GM12872 (cell line): ENCODE results near the gene PTP4A1.

Source experiments
- TF ChIP-seq, protein P1 (sequence below): IDR thresholded peaks from 3 replicates; pipeline ENCODE4 v1.5.1; 2011; ENCODE audit warnings: low read depth, mild to moderate bottlenecking, low read length, moderate library complexity; ENCODE audit not compliant: insufficient read depth

PTP4A1 gene

DNA sequence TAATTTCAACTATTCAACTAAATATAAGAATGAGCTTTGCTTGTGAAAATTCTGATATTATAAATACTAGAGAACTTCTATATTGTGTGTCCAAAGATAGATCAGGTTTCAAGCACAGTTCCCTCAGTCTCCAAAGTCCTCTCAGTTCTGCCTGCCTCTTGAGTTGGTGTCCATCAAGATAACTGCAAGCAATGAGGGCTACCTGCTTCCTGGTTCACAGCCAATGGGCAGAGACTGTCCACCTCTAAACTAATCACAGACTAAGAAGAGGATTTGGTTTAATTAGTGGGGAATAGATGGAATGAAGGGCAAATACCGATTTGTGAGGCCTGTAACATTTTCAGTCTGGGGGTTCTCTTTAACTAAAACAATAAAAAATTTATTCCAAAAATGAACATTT lies 41.3 kb upstream of the PTP4A1 start:
- TF ChIP-seq, protein P1, sequence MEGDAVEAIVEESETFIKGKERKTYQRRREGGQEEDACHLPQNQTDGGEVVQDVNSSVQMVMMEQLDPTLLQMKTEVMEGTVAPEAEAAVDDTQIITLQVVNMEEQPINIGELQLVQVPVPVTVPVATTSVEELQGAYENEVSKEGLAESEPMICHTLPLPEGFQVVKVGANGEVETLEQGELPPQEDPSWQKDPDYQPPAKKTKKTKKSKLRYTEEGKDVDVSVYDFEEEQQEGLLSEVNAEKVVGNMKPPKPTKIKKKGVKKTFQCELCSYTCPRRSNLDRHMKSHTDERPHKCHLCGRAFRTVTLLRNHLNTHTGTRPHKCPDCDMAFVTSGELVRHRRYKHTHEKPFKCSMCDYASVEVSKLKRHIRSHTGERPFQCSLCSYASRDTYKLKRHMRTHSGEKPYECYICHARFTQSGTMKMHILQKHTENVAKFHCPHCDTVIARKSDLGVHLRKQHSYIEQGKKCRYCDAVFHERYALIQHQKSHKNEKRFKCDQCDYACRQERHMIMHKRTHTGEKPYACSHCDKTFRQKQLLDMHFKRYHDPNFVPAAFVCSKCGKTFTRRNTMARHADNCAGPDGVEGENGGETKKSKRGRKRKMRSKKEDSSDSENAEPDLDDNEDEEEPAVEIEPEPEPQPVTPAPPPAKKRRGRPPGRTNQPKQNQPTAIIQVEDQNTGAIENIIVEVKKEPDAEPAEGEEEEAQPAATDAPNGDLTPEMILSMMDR = no peak

DNA sequence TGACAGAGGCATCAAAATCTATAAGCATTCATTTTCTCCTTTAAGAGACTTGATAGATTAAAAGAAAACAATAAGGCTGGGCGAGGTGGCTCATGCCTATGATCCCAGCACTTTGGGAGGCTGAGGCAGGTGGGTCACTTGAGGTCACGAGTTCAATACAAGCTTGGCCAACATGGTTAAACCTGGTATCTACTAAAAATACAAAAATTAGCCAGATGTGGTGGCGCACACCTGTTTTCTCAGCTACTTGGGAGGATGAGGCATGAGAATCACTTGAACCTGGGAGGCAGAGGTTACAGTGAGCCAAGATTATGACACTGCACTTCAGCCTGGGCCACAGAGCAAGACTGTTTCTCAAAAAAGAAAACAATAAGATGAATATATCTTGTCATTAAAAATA lies 39.3 kb upstream of the PTP4A1 start:
- TF ChIP-seq, protein P1 = no peak

DNA sequence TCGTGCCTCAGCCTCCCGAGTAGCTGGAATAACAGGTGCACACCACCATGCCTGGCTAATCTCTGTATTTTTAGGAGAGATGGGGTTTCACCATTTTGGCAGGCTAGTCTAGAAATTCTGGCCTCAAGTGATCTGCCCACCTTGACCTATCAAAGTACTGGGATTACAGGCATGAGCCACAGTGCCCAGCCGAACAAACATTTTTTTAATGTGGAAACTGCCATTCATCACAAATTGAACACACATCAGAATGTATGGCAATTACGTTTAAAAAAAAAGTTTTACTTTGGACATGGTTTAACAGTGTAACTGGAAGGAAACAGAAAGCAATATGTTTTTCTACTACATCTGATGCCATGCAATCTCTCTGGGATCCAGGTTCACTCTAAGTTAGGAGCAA lies 38.3 kb upstream of the PTP4A1 start:
- TF ChIP-seq, protein P1 = no peak

DNA sequence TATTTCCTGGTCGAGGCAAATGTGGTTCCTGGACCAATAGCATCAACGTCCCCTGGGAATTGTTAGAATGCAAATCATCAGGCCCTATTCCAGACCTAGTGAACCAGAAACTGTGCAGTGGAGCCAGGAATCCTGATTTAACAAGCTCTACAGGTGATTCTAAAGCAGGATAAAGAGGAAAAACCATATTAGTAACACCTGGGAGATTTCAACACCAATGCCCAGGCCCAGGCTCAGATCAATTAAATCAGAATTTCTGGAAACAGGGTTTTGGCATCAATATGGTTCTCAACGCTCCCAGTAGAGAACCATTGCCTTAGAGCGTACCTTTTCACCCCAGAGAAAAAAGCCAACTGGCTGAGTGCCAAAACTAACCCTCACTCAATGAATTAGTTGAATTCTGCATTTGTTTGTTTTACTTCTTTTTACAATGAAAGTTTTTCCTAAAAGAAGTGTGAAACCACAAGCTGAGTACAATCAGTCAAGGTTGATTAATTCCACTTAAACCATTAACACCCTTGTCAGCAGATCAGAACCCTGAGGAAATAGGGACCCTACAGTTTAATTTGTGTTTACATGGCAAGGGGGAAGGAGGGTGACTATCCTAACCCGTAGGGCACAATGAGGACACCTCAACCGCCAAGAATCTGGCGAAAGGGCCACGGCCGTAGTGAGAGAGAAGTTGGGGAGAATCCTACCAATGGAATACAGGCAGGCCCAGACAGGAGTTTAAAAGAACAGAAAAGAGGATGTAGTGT lies 34.9 kb upstream of the PTP4A1 start:
- TF ChIP-seq, protein P1 = no peak

DNA sequence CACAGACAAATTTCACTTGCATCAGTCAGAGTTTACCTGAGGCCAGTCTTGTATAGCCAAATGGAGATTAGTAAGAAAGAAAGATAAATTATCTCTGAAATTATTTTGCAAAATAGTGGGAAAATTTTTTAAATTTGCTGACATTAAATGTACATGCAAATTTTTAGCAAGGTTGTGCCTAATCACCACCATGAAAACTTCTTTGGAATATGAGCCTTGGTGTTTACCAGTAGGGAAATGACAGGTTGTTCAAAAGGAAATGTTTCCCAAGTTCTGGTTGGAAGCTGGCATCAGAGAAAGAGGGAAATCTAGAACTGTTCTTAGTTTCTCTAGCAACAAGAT lies 34.4 kb upstream of the PTP4A1 start:
- TF ChIP-seq, protein P1 = no peak

DNA sequence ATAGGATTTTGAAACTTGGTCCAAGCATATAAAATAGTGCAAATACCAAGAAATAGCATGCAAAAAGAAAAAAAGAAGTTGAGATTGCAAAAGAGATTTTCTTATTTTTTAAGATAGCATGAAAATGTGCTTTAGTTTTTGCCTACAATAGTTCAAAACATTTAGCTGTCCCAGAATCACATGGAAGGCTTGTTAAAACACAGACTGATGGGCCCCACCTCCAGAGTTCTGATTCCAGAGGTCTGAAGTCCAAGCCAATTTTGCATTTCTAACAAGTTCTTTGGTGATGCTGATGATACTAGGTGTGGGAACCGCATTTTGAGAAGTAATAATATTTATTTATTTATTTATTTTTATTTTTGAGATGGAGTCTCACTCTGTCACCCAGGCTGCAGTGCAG lies 33.7 kb upstream of the PTP4A1 start:
- TF ChIP-seq, protein P1 = no peak

DNA sequence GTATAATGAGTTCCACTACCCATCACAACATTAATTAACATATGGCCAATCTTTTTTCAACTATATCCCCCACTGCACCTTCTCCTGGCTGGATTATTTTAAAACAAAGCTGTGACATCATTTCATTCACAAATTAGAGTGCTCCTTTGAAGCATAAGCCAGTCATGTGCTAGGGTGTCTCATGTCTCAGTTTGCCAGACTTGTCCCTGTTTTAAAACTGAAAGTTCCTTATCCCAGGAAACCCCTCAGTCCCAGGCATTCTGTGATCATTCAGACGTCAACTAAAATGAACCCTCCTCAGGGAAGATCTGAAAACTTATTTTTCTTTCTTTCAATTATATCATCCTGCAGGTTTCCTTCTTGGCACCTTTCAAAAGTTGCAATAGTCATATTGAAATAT lies 29.3 kb upstream of the PTP4A1 start:
- TF ChIP-seq, protein P1 = no peak
